ENCODE results near the gene VPS13D.

Gene VPS13D

DNA sequence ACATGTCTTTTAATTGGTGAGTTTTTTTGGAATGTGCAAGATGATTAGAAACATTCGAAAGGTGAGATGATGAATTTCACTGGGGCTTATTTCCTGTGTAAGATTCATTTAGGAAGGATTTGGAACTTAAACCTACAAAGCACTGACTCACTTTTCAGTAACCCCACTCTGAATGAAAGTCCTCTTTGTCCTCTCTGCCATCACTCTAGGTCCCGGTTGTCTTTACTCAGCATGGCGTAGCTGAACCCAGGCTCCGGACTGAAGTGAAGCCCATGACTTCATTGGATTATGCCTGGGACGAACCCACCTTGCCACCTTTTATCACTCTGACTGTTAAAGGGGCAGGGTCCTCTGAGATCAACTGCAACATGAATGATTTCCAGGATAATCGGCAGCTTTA lies 139.4 kb downstream of the VPS13D start:
- no peak for DNase-seq (ENCODE audit: low read depth)
- no peak overlapping the region for H3K4me3 ChIP-seq (ENCODE audit: low read depth, low read length)
- TF ChIP-seq POLR2A (IDR thresholded peaks at IDR 0.05; ENCODE audit: extremely low read depth, insufficient read length) = no peak
- TF ChIP-seq, protein P1, sequence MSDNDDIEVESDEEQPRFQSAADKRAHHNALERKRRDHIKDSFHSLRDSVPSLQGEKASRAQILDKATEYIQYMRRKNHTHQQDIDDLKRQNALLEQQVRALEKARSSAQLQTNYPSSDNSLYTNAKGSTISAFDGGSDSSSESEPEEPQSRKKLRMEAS (IDR thresholded peaks at IDR 0.05; ENCODE audit: low read depth, low read length) = no peak
- TF ChIP-seq, protein P2, sequence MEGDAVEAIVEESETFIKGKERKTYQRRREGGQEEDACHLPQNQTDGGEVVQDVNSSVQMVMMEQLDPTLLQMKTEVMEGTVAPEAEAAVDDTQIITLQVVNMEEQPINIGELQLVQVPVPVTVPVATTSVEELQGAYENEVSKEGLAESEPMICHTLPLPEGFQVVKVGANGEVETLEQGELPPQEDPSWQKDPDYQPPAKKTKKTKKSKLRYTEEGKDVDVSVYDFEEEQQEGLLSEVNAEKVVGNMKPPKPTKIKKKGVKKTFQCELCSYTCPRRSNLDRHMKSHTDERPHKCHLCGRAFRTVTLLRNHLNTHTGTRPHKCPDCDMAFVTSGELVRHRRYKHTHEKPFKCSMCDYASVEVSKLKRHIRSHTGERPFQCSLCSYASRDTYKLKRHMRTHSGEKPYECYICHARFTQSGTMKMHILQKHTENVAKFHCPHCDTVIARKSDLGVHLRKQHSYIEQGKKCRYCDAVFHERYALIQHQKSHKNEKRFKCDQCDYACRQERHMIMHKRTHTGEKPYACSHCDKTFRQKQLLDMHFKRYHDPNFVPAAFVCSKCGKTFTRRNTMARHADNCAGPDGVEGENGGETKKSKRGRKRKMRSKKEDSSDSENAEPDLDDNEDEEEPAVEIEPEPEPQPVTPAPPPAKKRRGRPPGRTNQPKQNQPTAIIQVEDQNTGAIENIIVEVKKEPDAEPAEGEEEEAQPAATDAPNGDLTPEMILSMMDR (IDR thresholded peaks at IDR 0.05; ENCODE audit: low read depth, low read length) = no peak
- no peak for TF ChIP-seq MYC (IDR thresholded peaks at IDR 0.05; ENCODE audit: low read depth, low read length)

- DNase-seq (ENCODE audit: low read depth) = no peak
- H3K4me3 ChIP-seq (ENCODE audit: low read depth, low read length) = no peak overlapping the region
- no peak for TF ChIP-seq MYC (IDR thresholded peaks at IDR 0.05; ENCODE audit: low read depth, low read length)
- TF ChIP-seq, protein P1 (IDR thresholded peaks at IDR 0.05; ENCODE audit: low read depth, low read length) = no peak
- TF ChIP-seq POLR2A (IDR thresholded peaks at IDR 0.05; ENCODE audit: extremely low read depth, insufficient read length) = no peak
- TF ChIP-seq, protein P2 (IDR thresholded peaks at IDR 0.05; ENCODE audit: low read depth, low read length) = no peak
These were observed 140.6 kb downstream of the VPS13D start for GRCh38 chr1:12370333-12370975.

DNA sequence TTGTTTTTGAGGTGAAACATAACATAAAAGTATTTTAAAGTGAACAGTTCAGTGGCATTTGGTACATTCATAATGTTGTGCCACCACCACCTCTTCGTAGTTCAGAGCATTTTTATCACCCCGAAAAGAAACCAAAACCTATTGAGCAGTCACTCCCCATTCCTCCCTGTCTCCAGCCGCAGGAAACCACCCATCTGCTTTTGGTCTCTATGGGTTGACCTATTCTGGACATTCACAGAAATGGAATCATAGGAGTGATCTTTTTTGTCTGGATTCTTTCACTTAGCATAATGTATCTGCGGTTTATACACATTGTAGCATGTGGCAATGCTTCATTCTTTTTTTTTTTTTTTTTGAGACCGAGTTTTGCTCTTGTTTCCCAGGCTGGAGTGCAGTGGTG lies 141.2 kb downstream of the VPS13D start:
- no peak overlapping the region for H3K4me3 ChIP-seq (ENCODE audit: low read depth, low read length)
- TF ChIP-seq, protein P1 (IDR thresholded peaks at IDR 0.05; ENCODE audit: low read depth, low read length) = no peak
- no peak for TF ChIP-seq MYC (IDR thresholded peaks at IDR 0.05; ENCODE audit: low read depth, low read length)
- TF ChIP-seq POLR2A (IDR thresholded peaks at IDR 0.05; ENCODE audit: extremely low read depth, insufficient read length) = no peak
- TF ChIP-seq, protein P2 (IDR thresholded peaks at IDR 0.05; ENCODE audit: low read depth, low read length) = no peak
- DNase-seq (ENCODE audit: low read depth) = no peak

DNA sequence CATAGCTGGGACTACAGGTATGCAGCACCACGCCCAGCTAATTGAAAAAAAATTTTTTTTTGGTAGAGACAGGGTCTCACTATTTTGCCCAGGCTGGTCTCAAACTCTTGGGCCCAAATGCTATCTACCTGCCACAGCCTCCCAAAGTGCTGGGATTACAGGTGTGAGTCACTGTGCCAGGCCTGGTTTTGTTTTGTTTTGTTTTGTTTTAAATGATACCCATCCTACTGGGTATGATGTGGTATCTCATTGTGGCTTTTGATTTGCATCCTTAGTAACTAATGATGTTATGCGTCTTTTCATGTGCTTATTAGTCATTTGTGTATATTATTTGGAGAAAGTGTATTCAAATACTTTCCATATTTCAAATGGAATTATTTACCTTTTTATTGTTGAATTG lies 142.3 kb downstream of the VPS13D start:
- H3K4me3 ChIP-seq (ENCODE audit: low read depth, low read length) = no peak overlapping the region
- DNase-seq (ENCODE audit: low read depth) = no peak
- TF ChIP-seq MYC (IDR thresholded peaks at IDR 0.05; ENCODE audit: low read depth, low read length) = no peak
- TF ChIP-seq POLR2A (IDR thresholded peaks at IDR 0.05; ENCODE audit: extremely low read depth, insufficient read length) = no peak
- TF ChIP-seq, protein P2 (IDR thresholded peaks at IDR 0.05; ENCODE audit: low read depth, low read length) = no peak
- TF ChIP-seq, protein P1 (IDR thresholded peaks at IDR 0.05; ENCODE audit: low read depth, low read length) = no peak

- no peak for TF ChIP-seq MYC (IDR thresholded peaks at IDR 0.05; ENCODE audit: low read depth, low read length)
- no peak for TF ChIP-seq POLR2A (IDR thresholded peaks at IDR 0.05; ENCODE audit: extremely low read depth, insufficient read length)
- TF ChIP-seq, protein P2 (IDR thresholded peaks at IDR 0.05; ENCODE audit: low read depth, low read length) = no peak
- TF ChIP-seq, protein P1 (IDR thresholded peaks at IDR 0.05; ENCODE audit: low read depth, low read length) = no peak
- no peak overlapping the region for H3K4me3 ChIP-seq (ENCODE audit: low read depth, low read length)
- no peak for DNase-seq (ENCODE audit: low read depth)
These were observed 142.9 kb downstream of the VPS13D start for GRCh38 chr1:12372761-12373160.
